GM23338 (cell line): Measurements from ENCODE around the gene DAAM2. TPM values are rescaled to one million over a fixed set of nuclear protein-coding genes. Genes with fewer than 3 reads are reported as not detected.

Source experiments
- ATAC-seq: fragments of 200-7000 bp; cut with Tn5 transposase; 3 replicates; pipeline ENCODE4 v1.9.1; 2020
- DNase-seq: peaks from one replicate; pipeline ENCODE4 v3.0.0-alpha.2; 2015; ENCODE audit warnings: low spot score
- H2AFZ ChIP-seq: fragments of 200-600 bp; sonication (generic); 2 replicates; pipeline ENCODE4 v1.8.0; 2016; ENCODE audit warnings: antibody characterized with exemption, mild to moderate bottlenecking, moderate library complexity
- H3F3A ChIP-seq: fragments of 200-600 bp; sonication (generic); replicated peaks from 2 replicates; pipeline ENCODE4 v1.8.0; 2017; ENCODE audit warnings: antibody characterized with exemption, mixed run types, low read depth
- H3K27ac ChIP-seq: fragments of 200-600 bp; sonication (generic); 2 replicates; pipeline ENCODE4 v1.6.1; 2016; ENCODE audit warnings: low read depth
- H3K27me3 ChIP-seq: fragments of 200-600 bp; sonication (generic); 2 replicates; pipeline ENCODE4 v1.8.0; 2016; ENCODE audit warnings: mild to moderate bottlenecking, mixed run types, moderate library complexity; ENCODE audit not compliant: insufficient read depth
- H3K36me3 ChIP-seq: fragments of 200-600 bp; sonication (generic); 2 replicates; pipeline ENCODE4 v1.8.0; 2016; ENCODE audit warnings: mild to moderate bottlenecking; ENCODE audit not compliant: insufficient read depth
- H3K4me1 ChIP-seq: fragments of 200-600 bp; sonication (generic); 2 replicates; pipeline ENCODE4 v1.8.0; 2016; ENCODE audit warnings: mild to moderate bottlenecking, moderate library complexity; ENCODE audit not compliant: insufficient read depth
- H3K4me2 ChIP-seq: fragments of 200-600 bp; sonication (generic); 2 replicates; pipeline ENCODE4 v1.7.1; 2017; ENCODE audit warnings: mixed run types
- H3K4me3 ChIP-seq: fragments of 200-600 bp; sonication (generic); 2 replicates; pipeline ENCODE4 v1.6.1; 2016; ENCODE audit warnings: mixed run types
- H3K79me2 ChIP-seq: fragments of 200-600 bp; sonication (generic); replicated peaks from 2 replicates; pipeline ENCODE4 v1.8.0; 2017; ENCODE audit warnings: mild to moderate bottlenecking; ENCODE audit not compliant: insufficient read depth
- H3K9me2 ChIP-seq: fragments of 200-600 bp; sonication (generic); 2 replicates; pipeline ENCODE4 v1.8.0; 2017; ENCODE audit not compliant: insufficient read depth
- H4K20me1 ChIP-seq: fragments of 200-600 bp; sonication (generic); replicated peaks from 2 replicates; pipeline ENCODE4 v1.8.0; 2017; ENCODE audit warnings: mild to moderate bottlenecking; ENCODE audit not compliant: insufficient read depth
- H3K27ac Mint-ChIP-seq: 2 replicates; pipeline ENCODE4 v1.8.0; 2020; ENCODE audit warnings: inconsistent platforms, mild to moderate bottlenecking, moderate library complexity, mixed read lengths
- H3K27me3 Mint-ChIP-seq: 3 replicates; pipeline ENCODE4 v1.8.0; 2022; ENCODE audit warnings: low read depth, mild to moderate bottlenecking, moderate library complexity, mixed read lengths, inconsistent platforms; ENCODE audit not compliant: insufficient read depth, poor library complexity
- H3K36me3 Mint-ChIP-seq: 3 replicates; pipeline ENCODE4 v1.8.0; 2021; ENCODE audit warnings: low read depth, mild to moderate bottlenecking, inconsistent platforms, moderate library complexity, mixed read lengths
- H3K4me1 Mint-ChIP-seq: 3 replicates; pipeline ENCODE4 v1.8.0; 2020; ENCODE audit warnings: mild to moderate bottlenecking, inconsistent platforms, mixed read lengths
- H3K4me3 Mint-ChIP-seq: 3 replicates; pipeline ENCODE4 v1.8.0; 2021; ENCODE audit warnings: moderate library complexity, mild to moderate bottlenecking, inconsistent platforms, mixed read lengths
- H3K9me3 Mint-ChIP-seq: 3 replicates; pipeline ENCODE4 v1.8.0; 2020; ENCODE audit warnings: moderate library complexity, mild to moderate bottlenecking, inconsistent platforms, mixed read lengths
- CREB1 ChIP-seq: fragments of 250-450 bp; sonication (Bioruptor Pico); IDR thresholded peaks from 2 replicates; pipeline ENCODE4 v1.5.0; 2020; ENCODE audit warnings: low read depth, mild to moderate bottlenecking, moderate library complexity
- ETS1 ChIP-seq: IDR thresholded peaks from 2 replicates; pipeline ENCODE4 v1.6.1; 2016; ENCODE audit warnings: antibody characterized with exemption
- EZH2 ChIP-seq: fragments of 200-600 bp; sonication (generic); IDR thresholded peaks from one replicate; pipeline ENCODE4 v1.8.0; 2017; ENCODE audit warnings: antibody characterized with exemption, mild to moderate bottlenecking, low read depth; ENCODE audit not compliant: unreplicated experiment
- EZH2phosphoT487 ChIP-seq: fragments of 200-600 bp; sonication (generic); IDR thresholded peaks from one replicate; pipeline ENCODE4 v1.8.1; 2018; ENCODE audit warnings: antibody characterized with exemption; ENCODE audit not compliant: unreplicated experiment
- JUNB ChIP-seq: IDR thresholded peaks from one replicate; pipeline ENCODE4 v1.6.1; 2016; ENCODE audit warnings: antibody characterized with exemption; ENCODE audit not compliant: unreplicated experiment
- NANOG ChIP-seq: IDR thresholded peaks from 2 replicates; pipeline ENCODE4 v1.6.1; 2016; ENCODE audit warnings: antibody characterized with exemption, borderline replicate concordance
- POLR2AphosphoS5 ChIP-seq: IDR thresholded peaks from 2 replicates; pipeline ENCODE4 v1.6.1; 2016; ENCODE audit warnings: antibody characterized with exemption, low read depth
- REST ChIP-seq: IDR thresholded peaks from one replicate; pipeline ENCODE4 v1.6.1; 2018; ENCODE audit warnings: antibody characterized with exemption; ENCODE audit not compliant: unreplicated experiment
- STAT1 ChIP-seq: IDR thresholded peaks from one replicate; pipeline ENCODE4 v1.6.1; 2016; ENCODE audit warnings: antibody characterized with exemption; ENCODE audit not compliant: unreplicated experiment
- ZNF462 ChIP-seq: fragments of 250-450 bp; sonication (Bioruptor Pico); IDR thresholded peaks from 2 replicates; pipeline ENCODE4 v1.5.0; 2020; ENCODE audit warnings: mild to moderate bottlenecking, moderate library complexity
- polyA plus RNA-seq: library from polyadenylated mRNA; unstranded; fragments of >200 nt; fragmentation: Nextera tagmentation; extraction: Ambion mirVana; gene quantifications from 2 replicates; pipeline ENCODE4 v1.2.1, GENCODE V29; 2016
- total RNA-seq: library from RNA; depleted of rRNA; stranded (reverse); fragments of >200 nt; shearing (Covaris generic); gene quantifications from 2 replicates; pipeline ENCODE4 v1.2.3, GENCODE V29; 2014
- TF ChIP-seq, protein P1 (sequence below), 2 experiments: fragments of 200-600 bp in 1 of 2; sonication (generic) in 1 of 2; conservative IDR thresholded peaks; 2 replicates each; pipeline versions ENCODE4 v1.5.1 to v1.6.1; 2016 to 2017; ENCODE audit warnings: antibody characterized with exemption in 2 of 2, low read depth in 2 of 2, mild to moderate bottlenecking in 2 of 2, moderate library complexity in 1 of 2

Gene DAAM2
- total and polyA plus RNA-seq, 2 experiments from 2014 or later: 1.4 to 4.9 TPM

- no peak for TF ChIP-seq ETS1
- TF ChIP-seq CREB1 (CRISPR knock-in tag): no peak
Observed at GRCh38 chr6:39912446-39912845, 120.3 kb downstream of the DAAM2 start (continued).

DNA sequence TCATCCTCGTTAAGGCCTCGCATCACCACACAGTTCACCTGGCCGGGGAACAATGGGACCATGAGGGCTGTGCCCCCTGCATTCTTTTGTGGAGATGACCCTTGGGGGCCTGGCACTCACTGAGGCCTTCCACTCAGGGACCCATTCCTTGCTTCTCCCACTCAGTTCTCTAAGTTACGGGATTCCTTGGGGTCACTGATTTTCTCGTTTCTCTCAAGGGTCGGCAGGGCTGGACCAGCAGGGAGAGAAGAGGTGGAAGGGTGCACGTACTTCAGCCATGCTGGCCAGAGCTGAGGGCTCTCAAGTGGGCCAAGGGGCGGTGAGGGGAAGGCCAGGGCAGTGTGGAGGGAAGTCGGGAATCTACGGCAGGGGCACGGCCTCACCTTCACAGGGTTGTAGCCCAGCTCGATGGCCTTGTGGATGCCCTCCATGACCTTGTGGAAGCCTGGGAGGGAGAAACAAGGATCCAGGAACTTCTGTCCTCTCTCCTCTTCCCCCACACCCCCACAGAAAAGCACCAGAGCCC is 121.3 kb downstream of the DAAM2 start:
- no peak overlapping the region for H3K4me3 ChIP-seq
- H3K27me3 ChIP-seq: no peaks in the 10 kb centered on the region
- no peaks in the 10 kb centered on the region for H3K27me3 Mint-ChIP-seq
- H3K36me3 Mint-ChIP-seq: peaks cover 20% of the 10 kb centered on the region
- H3K27ac Mint-ChIP-seq: no peak overlapping the region
- DNase-seq: no peak
- H3K9me3 Mint-ChIP-seq: no peaks in the 10 kb centered on the region
- no peak overlapping the region for H3K4me3 Mint-ChIP-seq
- H4K20me1 ChIP-seq: no peaks in the 10 kb centered on the region
- H3F3A ChIP-seq: no peaks in the 10 kb centered on the region
- no peak for ATAC-seq
- H3K27ac ChIP-seq: no peak overlapping the region
- H3K4me2 ChIP-seq: no peak overlapping the region
- no peaks in the 10 kb centered on the region for H3K4me1 ChIP-seq
- peaks cover 8% of the 10 kb centered on the region; the same call in 2 of the 3 replicates for H3K4me1 Mint-ChIP-seq
- no peaks in the 10 kb centered on the region for H3K9me2 ChIP-seq
- H2AFZ ChIP-seq: no peak overlapping the region
- peaks cover 4% of the 10 kb centered on the region; the same call in 1 of the 2 replicates for H3K79me2 ChIP-seq
- H3K36me3 ChIP-seq: no peaks in the 10 kb centered on the region
- TF ChIP-seq POLR2AphosphoS5 (no peak), NANOG (no peak), EZH2 (no peak), REST (no peak), CREB1 (CRISPR knock-in tag) (no peak), STAT1 (no peak), ZNF462 (CRISPR knock-in tag) (no peak), ETS1 (no peak), EZH2phosphoT487 (no peak), JUNB (no peak)
- TF ChIP-seq, protein P1, sequence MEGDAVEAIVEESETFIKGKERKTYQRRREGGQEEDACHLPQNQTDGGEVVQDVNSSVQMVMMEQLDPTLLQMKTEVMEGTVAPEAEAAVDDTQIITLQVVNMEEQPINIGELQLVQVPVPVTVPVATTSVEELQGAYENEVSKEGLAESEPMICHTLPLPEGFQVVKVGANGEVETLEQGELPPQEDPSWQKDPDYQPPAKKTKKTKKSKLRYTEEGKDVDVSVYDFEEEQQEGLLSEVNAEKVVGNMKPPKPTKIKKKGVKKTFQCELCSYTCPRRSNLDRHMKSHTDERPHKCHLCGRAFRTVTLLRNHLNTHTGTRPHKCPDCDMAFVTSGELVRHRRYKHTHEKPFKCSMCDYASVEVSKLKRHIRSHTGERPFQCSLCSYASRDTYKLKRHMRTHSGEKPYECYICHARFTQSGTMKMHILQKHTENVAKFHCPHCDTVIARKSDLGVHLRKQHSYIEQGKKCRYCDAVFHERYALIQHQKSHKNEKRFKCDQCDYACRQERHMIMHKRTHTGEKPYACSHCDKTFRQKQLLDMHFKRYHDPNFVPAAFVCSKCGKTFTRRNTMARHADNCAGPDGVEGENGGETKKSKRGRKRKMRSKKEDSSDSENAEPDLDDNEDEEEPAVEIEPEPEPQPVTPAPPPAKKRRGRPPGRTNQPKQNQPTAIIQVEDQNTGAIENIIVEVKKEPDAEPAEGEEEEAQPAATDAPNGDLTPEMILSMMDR (conservative IDR thresholded peaks at IDR 0.05; ENCODE audit: low read depth in 2 of 2): no peak
